HG03520 (cell line): ENCODE data around the gene SIX2.
"Not testable (repeated sequence)": the region's sequence is repeated elsewhere in the genome, so short reads cannot be mapped to it uniquely, and the experiment has no call there.

ENCODE experiments used
- ATAC-seq: cut with Tn5 transposase; IDR thresholded peaks from one replicate; pipeline ENCODE4 v1.9.1; 2021; ENCODE audit warnings: mild to moderate bottlenecking, moderate library complexity; ENCODE audit not compliant: unreplicated experiment

Gene SIX2

DNA sequence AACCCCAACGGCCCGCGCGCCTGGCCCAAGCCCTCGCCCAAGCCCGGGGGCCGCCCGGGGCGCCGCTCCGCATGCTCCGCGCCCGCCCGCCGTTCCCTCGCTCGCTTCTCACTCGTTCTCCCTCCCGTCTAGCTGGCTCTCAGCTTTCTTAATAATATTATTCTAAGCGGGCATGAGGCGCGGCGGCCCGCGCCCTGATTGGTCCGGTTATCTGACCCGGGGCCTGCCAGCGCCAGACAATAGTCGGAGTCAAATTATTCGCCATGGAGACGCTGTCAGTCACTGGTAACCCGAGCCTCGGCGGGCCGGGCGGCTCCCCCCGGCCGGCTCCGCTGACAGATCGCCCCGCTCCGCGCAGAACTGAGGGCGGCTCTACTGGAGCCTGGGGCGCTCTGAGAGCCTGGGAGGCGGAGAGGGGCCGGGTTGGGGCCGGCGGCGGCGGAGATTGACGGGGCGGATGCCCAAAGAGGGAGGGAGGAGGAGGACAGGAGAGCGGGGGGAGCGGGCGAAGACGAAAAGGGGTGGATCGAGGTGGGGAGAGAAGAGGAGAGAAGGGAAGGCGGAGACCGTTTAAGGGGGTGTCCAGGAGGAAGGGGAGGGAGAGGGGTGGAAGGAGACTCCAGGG is at the start of gene SIX2:
Gene SIX2, minus strand, starts transcription at position 150 of the 625 bp plus-strand sequence. CDS start 342 bp downstream, outside the sequence.
- no peak for ATAC-seq

DNA sequence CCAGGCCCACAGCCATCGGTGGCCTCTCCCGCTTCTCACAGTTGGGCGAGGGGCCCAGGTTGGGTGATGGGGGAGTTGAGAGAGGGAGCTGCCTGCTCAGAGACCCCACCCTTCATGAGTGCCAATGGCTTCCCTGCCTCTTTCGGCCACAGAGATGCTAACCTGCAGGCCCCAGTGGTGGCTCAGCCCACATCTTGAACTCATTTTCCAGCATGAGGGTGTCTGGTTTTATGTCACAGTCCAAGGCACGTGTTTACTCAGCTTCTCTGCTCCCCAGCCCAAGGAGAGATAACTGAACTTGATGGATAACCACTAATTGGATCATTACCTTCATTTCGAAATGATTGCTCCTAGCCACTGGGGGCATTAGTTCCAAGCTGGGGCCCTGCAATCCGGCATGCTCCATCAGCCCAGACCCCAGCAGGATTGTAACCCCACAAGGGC is 45.9 kb upstream of the SIX2 start:
- no peak for ATAC-seq

DNA sequence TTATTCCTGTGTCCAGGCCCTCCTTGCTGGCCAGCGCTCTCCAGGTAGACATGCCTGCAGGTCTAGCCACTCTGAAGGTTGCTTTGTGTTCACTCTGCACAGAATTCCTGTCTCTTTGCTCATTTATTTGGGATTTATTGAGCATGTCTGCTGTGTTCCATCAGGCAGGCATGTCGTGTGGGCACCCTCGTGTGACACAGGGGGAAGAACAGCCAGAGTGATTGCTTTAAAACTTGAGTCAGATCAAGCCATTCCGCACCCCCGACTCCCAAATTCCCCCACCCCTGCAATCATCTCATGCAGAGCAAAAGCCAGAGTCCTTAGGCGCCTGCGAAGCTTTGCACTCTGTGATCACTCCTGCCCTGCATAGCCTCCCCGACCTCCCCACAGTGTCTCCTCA is 44.7 kb upstream of the SIX2 start:
- ATAC-seq, result no peak

DNA sequence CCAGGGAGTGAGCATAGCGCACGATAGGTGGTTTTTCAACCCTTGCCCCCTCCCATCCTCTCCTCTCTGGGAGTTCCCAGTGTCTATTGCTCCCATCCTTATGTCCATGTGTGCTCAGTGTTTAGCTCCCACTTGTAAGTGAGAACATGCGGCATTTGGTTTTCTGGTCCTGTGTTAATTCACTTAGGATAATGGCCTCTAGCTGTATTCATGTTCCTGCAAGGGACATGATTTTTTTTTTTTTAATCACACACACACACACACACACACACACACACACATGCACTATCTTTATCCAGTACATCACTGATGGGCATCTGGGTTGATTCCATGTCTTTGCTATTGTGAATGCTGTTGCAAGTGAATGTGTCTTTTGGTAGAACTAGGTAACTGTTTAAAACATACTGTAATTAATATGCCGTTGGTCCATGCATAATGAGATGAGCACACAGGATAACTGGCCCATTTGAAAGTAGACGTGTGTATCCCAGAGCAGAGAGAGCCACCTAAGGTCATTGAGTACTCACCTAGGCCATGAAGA is 43.2 kb upstream of the SIX2 start:
- no peak for ATAC-seq

DNA sequence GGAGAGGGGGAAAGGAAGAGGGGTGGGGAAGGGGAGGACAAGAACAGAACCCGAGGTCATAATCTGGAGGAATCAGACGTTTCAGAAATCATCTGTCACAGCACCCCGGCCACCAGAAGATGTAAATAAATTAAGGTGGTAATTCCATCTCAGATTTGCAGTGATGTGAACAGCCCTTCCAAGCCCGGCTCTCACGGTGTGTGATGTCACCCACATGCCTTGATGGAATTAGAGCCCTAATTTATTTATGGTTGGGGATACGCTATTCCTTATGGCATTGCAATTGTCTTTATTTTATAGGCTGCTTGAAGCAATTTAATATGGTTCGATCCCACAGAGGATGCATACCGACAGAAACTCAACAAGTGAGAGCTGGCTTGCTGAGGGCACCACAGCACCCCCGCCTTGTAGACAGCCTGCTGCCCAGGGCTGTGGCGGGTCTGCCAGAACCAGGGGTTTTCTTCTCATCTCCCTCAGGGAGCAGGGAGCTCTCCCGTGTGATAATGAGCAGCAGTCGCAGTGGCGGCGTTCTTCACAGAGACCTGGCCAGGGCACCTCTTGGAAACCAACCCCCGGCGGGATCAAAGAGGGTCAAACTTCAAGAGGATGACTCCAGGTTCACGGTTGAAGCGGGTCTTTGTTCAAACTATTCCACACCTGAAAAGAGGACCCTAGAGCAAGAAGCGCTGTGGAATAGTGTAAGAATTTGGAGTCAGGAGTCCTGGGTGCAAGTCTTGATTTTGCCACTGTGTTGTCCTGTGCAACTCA is 40.5 kb upstream of the SIX2 start:
- ATAC-seq, result no peak

DNA sequence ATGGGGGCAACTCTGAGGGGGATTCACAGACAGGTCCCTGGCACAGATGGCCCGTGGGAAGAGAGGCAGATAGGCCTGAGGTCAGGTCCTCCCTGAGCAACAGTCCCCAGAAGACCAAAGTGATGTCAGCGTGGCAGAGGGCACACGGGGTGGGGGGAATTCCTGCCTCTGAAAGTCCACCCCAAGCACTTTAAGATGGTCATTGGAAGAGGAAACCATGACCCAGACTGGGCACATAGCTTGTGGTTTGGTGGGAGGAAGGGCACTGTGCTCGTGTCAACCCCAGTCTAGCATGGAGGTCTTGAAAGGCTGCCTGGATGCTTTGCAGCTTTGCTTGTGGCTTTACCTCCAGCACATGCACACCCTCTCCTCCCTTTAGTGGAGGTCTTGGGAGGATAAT is 38.0 kb upstream of the SIX2 start:
- no peak for ATAC-seq

DNA sequence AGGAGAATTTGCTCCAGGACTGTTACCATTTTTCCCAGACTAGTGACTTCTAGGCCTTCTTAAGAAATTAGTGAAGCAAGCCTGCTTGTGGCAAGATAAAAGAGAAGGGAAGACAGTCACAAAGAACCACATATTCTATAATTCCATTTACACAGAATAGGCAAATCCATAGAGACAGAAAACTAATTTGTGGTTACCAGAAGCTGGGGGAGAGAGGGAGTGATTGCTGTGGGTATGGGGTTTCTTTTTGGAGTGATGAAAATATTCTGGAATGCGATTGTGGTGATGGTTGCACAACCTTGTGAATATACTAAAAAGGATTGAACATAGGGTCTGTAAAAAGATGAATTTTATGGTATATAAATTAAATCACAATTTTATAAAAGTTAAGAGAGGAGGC is 37.5 kb upstream of the SIX2 start:
- ATAC-seq, result no peak

DNA sequence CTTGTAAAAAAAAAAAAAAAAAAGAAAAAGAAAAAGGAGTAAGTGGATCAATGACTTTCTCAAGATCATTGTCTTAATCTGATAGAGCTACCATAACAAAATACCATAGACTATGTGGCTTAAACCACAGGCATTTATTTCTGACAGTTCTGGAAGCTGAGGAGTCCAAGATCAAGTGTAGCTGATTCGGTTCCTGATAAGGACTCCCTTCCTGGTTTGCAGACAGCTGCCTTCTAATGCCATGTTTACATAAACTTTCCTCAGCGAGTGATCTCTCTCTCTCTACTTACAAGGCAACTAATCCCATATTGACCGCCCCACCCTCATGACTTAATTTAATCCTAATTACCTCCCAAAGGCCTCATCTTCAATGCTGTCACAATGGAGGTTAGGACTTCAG is 36.5 kb upstream of the SIX2 start:
- no peak for ATAC-seq

DNA sequence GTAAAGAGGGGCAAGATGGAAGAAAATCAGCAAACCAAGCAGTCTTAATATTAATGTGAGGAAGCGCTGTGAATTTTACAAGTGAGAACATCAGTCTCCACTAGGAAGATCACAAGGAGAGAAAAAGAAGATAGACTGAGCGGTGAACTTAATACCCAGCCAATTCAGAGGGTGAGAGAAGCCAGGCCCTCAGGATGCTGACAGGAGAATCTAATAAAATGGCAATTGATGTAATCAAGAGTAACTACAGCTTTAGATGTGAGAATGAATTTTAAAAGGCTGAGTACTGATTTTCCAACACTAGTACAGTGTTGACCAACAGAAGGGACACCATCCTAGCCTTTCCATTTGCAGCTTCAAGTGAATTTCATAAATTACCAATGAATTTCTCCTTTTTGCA is 35.7 kb upstream of the SIX2 start:
- ATAC-seq, result no peak

DNA sequence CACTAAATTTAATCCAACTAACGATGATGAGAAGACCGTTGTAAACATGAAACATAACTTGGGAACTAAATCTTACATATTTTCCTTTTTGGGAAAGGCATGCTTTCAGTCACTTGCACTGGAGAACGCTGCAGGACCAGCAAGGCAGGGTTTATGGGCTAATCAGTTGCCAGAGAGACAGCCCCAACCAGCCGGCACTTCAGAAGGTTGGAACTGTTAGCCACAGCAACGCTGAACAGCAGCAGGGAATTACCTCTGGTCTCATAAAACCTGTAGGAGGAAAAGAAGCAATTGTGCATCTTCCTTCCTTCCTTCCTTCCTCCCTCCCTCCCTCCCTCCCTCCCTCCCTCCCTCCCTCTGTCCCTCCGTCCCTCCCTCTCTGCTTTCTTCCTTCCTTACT is 33.9 kb upstream of the SIX2 start:
- ATAC-seq, result no peak

DNA sequence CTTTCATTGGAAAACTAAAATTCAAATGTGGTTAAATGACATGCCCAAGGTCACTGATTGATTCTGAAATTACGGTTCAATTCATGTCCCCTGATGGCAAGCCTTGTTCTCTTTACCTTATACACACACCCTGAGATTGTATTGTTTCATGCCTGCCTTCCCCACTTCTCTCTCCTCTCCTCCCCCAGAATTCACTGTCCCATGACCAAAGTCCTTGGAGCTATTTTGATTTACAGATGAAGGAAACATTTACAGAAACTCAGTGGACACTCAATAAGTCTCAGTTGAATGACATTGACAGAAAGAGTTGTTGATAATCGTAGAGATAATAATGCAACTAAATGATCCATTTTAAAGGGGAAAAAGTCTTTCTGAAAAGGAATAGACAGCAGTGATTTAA is 33.1 kb upstream of the SIX2 start:
- ATAC-seq, result no peak

DNA sequence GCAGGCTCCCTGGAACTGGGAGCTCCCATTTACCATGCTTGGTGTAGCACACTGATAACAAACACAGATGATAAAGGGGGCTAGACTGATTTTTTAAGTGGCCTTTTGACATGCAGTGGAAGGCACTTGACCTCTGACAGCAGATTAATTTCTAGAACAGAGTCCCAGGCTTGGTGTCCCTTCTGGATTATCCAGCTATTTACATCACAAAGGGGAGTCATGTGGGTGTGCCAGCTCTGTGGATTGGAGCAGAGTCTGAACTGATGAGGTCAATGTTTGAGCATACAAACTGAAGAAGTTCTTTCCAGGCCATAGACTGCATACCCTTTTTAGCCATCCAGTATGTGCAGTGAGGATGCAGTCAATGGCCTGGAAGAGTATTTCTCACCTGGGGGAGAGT is 31.5 kb upstream of the SIX2 start:
- no peak for ATAC-seq

DNA sequence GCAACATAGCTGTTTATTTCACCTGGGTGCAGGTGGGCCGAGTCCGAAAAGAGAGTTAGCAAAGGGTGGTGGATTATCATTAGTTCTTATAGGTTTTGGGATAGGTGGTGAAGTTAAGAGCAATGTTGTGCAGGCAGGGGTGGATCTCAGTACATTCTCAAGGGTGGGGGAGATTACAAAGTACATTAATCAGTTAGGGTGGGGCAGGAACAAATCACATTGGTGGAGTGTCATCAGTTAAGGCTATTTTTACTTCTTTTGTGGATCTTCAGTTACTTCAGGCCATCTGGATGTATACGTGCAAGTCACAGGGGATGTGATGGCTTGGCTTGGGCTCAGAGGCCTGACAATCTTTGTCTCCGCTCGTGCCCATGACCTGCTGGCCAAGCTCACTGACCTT is 30.6 kb upstream of the SIX2 start:
- ATAC-seq, result not testable (repeated sequence)

DNA sequence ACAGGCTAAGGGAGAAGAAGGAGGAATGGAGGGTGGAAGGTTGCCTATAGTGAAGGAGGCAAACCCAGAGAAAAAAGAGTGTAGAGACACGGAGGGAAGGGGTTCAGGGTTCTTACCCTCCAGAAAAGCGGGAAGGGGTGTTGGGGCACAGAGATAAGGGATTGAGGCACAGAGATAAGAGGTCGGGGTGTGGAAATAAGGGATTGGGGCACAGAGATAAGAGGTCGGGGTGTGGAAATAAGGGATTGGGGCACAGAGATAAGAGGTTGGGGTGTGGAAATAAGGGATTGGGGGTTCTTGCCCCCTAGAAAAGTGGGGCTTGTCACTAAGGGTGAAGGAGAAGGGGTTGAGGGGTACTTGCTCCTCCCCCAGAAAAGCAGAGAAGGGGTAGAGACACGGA is 29.6 kb upstream of the SIX2 start:
- not testable (repeated sequence) for ATAC-seq

DNA sequence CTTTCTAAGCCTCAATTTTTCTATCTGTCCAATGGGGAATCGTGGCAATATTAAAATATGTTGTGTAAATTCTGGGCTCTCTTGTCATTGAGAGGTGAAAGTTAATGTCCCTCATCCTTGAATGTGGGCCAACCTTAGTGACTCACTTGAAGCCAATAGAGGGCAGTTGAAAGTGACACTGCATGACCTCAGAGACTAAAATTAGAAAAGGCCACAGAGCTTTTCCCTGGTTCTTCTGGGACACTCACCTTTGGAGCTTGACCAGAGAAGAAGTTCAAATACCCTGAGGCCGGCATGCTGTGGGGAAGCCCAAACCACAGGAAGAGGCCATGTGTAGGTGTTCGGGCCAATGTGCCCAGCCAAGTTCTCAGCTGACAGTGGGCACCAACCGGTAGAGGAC is 24.1 kb upstream of the SIX2 start:
- no peak for ATAC-seq

DNA sequence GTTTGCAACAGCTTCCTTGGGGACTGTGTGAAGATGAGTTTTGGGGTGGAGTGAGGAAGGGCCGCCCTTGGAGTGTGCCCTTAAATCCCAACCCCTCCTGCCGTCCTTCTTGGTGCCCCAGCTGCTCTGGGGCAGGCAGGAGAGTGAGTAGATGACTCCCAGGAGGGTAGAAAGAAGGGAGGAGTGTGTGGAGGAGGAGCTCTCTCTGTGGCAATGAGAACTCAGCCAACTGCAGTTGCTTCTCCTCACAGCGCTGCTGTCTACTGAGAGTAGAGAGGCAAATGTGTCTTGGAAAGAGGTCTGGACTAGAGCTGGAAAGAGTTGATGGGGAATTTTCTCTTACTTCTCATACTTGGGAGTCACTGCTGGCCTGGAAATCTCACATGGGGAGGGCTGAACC is 21.8 kb upstream of the SIX2 start:
- no peak for ATAC-seq

DNA sequence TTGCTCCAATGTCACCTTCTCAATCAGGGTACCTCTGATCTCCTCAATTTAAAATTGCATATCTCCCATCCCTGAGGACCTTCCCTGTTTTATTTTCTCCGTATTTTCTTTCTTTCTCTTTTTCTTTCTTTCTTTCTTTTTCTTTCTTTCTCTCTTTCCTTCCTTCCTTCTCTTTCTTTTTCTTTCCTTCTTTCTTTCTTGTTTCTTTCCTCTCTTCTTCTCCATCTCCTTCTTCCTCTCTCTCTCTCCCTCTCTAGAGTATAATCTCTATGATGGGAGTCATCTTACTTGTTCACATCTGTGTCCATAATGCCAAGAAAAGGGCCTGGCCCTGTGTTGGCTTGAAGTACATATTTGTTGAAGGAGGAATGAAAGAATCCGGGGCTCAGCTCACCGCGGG is 21.3 kb upstream of the SIX2 start:
- no peak for ATAC-seq

DNA sequence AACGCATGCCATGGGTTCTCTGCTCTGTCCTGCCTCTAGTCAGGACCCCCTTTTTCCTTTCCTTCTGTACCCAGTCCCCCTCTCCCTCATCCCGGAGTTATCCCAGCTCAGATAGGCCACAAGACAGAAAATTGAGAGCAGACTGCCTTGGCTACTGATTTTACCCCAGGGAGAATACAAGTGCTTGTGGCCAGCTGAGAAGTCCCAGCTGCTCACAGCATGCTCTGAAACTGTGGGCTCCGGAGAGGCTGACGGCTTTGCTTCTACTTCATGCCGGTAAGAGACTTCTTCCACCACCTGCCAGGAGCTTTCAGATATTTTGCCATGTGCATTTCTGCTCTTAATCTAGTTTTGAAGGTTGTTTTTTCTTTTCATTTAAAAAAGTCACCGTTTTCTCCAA is 20.0 kb upstream of the SIX2 start:
- ATAC-seq, result no peak

DNA sequence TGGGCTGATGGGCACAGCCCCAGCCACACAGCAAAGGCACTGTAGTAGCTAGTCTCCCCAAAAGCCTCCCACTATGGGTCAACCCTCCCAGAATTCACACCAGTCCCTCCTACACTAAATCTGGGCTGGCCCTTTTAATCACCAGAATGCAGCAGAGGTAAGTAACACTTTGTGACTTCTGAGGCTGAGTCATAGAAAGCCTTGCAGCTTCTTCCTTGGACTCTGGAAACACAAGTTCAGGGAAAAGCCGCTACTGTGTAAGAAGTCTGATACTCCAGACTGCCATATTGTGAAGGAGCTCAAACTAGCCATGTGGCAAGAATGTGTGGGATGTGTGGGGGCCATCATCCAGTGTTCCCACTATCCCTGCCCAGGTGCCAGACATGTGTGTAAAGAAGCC is 19.0 kb upstream of the SIX2 start:
- ATAC-seq, result no peak

DNA sequence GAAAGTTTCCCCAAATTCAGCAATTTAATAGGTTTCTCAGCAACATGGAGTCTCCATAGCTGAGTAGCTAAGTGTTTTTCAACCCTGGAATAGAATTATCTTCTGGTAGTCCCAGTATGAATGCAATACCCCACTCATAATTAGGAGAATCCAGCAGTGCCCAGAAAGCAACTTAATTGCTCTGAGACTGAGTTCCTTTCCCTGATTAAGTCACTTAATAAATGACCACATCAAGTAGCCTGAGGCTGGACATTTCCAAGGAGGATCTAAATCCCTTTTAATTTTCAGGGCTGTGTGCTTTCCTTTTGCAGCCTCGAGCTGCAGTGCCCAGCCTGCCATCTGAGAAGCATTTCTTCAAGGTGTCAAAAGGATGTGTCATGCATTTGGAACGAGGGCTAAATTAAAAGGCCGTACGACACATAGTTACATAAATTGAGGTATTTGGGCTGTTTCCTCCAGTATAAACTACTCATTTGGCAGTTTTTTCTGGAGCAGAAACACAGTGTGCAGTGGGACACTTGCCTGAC is 17.7 kb upstream of the SIX2 start:
- no peak for ATAC-seq

DNA sequence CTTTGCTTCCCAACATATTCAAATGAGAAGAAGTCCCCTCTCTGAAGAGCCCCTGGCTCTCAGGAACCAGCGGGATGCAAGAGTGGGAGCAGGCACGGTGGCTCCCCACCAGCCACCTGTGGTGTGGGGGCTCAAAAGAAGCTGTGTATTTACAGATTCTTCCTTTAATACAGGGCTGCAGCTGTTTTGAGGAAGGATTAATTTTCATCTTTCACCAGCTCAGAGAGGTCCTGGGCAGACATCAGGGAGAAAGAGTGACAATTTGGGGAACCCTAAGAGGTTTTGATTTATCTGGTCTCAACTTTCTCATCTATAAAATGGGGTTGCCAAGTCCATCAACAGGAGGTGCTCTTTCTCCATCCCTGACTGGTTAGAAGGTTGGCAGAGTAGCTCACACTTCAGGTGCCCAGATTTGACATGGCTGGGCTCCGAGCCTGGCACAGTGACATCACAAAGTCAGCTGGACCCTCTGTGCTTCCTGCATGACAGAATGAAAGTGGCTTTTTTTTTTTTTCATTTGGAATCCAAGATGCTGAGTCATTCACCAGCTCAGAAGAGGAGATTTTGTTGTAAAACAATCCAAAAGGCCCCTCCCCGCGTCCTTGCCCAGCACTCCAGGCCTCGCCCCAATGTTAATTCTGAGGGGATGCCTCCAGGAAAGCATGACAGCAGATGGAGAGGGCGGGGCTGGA is 15.5 kb upstream of the SIX2 start:
- ATAC-seq, result no peak

DNA sequence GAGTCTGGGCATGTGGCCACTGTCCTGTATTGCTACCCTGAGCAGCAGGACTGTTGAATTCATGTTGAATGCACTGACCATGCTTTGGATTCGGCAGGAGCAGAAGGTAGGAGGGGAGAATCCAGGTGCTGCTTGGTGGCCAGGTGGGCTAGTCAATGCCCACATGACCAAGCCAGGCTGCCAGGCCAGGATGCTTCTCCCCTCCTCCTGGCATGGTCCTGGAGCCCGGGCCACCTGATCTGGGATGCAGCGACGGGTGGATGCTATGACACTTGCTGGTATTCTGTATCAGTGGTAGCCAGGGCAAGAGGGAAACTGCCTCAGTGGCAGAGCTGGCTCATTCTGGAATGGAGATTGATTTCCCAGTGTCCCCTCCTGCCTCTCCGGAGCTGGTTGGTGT is 14.8 kb upstream of the SIX2 start:
- ATAC-seq, result no peak
